Ammon's horn (tissue), 1 donor: ENCODE data around the gene CHN2.

Experiments
- DNase-seq: peaks from one replicate; pipeline ENCODE4 v3.0.0-alpha.2; 2016; ENCODE audit warnings: low spot score

Gene CHN2

DNA sequence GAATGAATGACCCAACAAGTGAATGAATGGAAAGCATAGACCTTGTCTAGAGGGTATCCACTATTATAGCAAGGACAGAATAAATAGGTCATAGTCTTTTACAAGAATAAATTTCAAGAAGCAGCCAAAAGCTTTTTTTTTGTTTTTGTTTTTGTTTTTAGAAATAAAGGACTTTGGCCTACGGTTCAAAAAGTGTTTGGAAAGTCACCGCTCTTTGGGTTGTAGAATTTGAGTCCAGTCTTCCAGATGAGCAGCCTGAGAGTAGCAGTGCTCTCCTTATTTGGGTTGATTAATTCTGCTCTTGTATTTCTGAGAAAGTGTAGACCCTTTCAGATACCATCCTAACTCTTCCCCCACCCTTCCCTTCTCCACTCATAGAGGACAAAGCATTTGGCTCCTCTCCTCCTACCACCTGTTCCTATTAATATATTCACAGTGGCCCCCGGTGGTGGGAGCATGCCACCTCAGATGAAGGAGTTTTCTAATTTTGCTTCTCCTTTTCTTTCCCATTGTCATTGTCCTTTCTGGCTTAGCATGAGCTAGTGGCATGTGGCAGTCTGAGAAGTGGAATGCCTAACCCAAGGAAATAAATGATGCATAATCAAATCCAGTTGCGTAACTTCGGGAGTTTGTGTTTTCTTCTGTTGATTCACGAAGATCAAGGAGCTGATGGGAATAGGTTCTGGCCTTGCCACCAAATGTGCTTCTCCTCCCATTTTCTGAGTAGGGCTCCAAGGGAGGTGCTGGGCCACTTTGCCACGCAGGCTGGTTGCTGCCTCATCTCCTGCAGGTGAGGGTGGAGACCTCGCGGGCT lies 114.7 kb downstream of the CHN2 start:
- no peak for DNase-seq

DNA sequence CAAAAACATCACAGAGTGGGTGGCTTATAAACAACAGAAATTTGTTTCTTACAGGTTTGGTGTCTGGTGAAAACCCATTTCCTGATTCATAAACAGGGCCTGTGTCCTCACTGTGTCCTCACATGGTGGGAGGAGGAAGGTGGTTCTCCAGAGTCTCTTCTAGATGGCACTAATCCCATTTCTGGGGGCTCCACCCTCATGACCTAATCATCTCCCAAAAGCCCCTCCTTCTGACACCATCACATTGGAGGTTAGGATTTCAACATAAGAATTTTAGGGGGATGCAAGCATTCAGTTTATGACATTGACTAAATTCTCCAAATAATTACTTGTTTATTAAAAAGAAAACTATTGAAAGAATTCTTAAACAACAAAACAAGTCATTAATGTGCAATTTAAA lies 116.0 kb downstream of the CHN2 start:
- no peak for DNase-seq

DNA sequence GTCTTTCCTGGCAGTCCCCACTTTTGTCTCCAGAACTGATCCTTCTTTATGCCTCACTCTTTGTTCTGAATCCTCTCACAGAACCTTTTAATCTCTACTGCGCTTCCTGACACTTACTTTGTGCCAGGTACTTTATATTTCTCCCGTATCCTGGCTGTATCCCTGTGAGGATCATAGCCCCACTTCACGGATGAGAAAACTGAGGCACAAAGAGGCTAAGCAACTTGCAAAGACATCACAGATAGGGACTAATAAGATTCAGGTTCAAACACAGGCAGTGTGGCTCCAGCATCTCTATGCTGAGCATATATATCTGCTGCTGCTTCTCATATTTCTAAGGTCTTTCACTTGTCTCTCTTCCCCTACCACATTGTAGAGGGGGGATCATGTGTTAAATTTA lies 116.7 kb downstream of the CHN2 start:
- DNase-seq: no peak

DNA sequence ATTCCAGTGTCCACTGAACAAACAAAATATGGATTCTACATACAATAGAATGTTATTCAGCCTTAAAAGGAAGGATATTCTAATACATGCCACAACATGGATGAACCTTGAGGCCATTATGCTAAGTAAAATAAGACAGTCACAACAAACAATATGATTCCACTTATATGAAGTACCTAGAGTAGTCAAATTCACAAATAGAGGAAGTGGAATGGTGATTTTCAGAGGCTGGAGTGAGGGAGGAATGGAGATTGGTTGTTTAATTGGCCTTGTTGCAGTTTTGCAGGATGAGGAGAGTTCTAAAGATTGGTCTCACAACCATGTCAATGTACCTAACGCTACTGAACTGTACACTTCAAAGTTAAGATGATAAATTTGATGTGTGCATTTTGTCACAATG lies 119.6 kb downstream of the CHN2 start:
- DNase-seq: no peak

- DNase-seq: no peak
These were observed 120.7 kb downstream of the CHN2 start for GRCh38 chr7:29315122-29315891.

- no peak for DNase-seq
These were observed 121.3 kb downstream of the CHN2 start for GRCh38 chr7:29315892-29316270.

DNA sequence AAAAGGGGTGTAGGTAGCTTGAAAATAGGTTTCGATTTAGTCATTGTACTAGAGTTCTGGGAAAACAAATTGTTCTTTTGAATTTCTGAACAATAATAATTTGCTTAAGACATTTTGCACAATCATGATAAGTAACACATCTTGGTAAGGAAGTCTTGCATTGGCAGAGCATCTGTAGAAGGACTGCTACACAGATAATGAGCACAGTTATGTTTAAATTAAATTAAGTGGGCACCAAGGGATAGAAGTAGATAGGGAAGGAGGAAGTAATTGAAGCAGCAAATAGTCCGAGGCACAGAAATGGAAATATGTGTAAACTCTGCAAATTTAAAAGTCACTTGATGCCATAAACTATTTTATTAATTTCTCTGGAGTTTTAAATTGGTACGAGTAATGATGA lies 122.4 kb downstream of the CHN2 start:
- no peak for DNase-seq

GRCh38 chr7:29318853-29319718 lies 124.5 kb downstream of the CHN2 start:
- DNase-seq: peak; percentile 39

- DNase-seq: peak; percentile 93
These were observed 125.3 kb downstream of the CHN2 start for GRCh38 chr7:29319719-29320521.

GRCh38 chr7:29320577-29320976 lies 126.0 kb downstream of the CHN2 start:
- DNase-seq: no peak

DNA sequence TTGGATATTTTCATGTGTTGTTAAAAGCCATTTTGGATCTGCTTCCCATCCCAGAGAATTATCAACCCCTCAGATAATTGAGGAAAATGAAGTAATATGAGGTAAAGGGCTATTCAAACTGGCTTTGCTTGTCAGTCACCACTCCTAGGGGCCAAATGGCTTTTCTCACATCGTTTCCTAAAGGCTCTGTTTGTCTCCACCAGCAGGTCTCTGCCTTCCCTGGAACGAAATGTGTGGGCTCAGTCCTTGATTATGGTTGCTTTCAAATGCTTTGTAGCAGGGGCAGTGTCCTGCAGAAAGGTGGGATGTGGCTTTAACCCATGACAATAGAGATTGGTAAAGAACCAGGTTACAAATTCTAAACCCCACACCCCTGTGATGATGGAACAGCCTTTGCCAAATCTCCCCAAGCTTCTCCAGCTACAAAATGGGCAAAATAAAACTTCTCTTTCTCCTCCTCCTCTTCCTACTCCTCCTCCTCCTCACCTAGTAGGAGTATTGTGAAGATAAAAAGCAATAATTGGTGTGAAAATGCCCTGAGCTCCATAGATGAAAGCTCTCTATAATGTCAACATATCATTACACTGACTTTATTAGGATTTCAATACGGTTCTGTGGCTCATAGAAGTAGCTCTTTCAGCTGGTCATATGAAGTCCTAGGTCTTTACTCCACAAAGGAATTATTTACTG lies 127.6 kb downstream of the CHN2 start:
- DNase-seq: no peak

DNA sequence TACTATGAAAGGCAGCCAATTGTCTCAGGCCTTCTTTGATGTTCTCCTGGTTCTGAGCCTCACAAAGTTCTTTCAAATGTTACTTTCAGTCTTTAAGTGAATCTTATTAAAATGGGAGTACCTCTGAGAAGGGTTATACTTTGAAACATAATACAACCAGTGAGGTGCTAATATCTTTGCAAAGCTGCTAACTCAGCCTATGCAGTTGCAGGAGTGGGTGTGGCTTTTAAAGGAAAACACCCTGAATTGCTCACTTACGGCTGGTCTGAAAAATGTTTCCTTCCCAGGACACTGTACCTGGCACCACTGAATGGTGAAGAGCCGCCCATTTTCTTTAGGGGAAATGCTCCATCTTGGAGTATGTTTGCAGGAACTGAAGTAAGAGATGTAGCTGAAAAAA lies 130.9 kb downstream of the CHN2 start:
- DNase-seq: no peak

- DNase-seq: no peak
These were observed 132.3 kb downstream of the CHN2 start for GRCh38 chr7:29326864-29327263.

- DNase-seq: no peak
These were observed 132.9 kb downstream of the CHN2 start for GRCh38 chr7:29327455-29327854.

DNA sequence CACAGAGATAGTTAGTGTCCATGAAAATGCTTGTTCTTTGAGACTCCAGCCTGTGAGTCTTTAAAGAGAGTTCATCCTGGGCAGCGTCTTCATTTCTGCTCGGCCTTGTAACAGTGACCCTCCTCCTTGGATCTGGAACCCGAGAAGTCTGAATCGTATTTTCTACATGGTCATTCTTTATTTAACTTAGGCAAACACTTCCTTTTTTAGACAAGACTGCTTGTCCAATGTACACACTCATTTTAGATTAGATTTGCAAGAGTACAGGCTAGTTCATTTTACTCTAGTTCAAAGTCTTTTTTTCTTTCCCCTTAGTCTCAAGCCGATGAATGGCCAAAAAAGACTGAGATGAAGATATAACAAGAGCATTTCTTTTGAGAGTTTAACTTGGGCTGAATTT lies 133.5 kb downstream of the CHN2 start:
- no peak for DNase-seq

- no peak for DNase-seq
These were observed 134.2 kb downstream of the CHN2 start for GRCh38 chr7:29328811-29329210.

- DNase-seq: no peak
These were observed 135.1 kb downstream of the CHN2 start for GRCh38 chr7:29329686-29330085.

- DNase-seq: no peak
These were observed 135.6 kb downstream of the CHN2 start for GRCh38 chr7:29330136-29330535.

DNA sequence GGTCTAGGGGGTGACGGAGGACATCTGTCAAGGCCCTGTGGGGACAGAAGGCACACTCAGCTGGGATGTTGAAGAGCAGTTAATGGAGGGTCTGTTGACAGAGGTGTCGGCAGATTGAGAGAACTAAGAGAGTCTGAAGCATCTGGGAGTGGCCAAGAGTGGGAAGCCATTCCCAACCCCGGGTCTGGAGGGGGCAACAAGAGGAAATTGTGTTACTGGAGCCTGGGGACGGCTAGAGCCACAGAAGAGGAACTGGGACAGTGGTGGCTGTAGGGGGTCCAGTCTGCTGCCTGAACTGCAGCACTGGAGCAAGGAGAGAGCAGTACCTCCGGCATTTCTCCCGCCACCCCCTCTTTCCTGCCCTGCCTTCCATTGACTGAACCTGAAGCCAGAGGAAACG lies 136.6 kb downstream of the CHN2 start:
- DNase-seq: no peak

DNA sequence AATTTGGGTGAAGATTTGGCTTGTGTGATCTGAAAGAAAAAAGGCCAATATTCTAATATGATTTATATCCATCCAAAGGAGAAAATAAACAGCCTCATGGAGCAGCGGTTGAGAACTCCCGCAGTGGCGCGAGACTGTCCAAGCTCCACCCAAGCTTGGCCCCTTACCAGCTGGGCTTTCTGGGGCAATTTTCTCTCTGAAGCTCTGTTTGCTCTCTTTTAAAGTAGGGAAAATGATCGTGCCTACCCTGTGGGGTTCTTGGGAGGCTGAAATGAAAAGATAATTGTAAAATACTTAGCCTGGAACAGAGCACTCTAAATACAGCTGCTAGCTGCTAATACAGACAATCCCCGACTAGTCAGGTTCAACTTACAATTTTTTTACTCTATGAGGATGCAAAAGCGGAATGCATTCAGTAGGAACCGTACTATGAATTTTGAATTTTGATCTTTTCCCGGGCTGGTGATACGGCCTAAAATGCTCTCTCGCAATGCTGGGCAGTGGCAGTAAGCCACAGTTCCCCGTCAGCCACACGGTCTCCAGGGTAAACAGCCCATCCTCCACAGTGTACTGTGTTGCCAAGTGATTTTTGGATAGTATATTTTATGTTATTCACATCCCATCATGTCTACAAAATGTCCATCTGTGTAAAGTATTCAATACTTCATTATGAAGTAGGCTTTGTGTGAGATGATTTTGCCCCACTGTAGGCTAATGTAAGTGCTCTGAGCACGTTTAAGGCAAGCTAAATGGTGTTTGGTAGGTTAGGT lies 137.7 kb downstream of the CHN2 start:
- no peak for DNase-seq
